Measurements from ENCODE around the gene NOTUM.

GRCh38 chr17:81904600-81905423 lies 56.2 kb downstream of the NOTUM start:
- no peak for TF ChIP-seq POLR2A (IDR thresholded peaks at IDR 0.05)
- TF ChIP-seq, protein P1, sequence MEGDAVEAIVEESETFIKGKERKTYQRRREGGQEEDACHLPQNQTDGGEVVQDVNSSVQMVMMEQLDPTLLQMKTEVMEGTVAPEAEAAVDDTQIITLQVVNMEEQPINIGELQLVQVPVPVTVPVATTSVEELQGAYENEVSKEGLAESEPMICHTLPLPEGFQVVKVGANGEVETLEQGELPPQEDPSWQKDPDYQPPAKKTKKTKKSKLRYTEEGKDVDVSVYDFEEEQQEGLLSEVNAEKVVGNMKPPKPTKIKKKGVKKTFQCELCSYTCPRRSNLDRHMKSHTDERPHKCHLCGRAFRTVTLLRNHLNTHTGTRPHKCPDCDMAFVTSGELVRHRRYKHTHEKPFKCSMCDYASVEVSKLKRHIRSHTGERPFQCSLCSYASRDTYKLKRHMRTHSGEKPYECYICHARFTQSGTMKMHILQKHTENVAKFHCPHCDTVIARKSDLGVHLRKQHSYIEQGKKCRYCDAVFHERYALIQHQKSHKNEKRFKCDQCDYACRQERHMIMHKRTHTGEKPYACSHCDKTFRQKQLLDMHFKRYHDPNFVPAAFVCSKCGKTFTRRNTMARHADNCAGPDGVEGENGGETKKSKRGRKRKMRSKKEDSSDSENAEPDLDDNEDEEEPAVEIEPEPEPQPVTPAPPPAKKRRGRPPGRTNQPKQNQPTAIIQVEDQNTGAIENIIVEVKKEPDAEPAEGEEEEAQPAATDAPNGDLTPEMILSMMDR (IDR thresholded peaks at IDR 0.05) = no peak
